Ectodermal cell (in vitro differentiated cells): ENCODE results near the gene RBFOX1.

Source experiments
- H3K27ac ChIP-seq: 2 replicates; pipeline ENCODE4 v1.7.0; 2013; ENCODE audit warnings: mild to moderate bottlenecking, low read depth, low read length; ENCODE audit not compliant: insufficient read depth, poor library complexity, severe bottlenecking
- H3K27me3 ChIP-seq: 2 replicates; pipeline ENCODE4 v1.7.0; 2013; ENCODE audit warnings: mild to moderate bottlenecking, low read length; ENCODE audit not compliant: insufficient read depth, control insufficient read depth, poor library complexity, severe bottlenecking
- H3K36me3 ChIP-seq: one replicate; pipeline ENCODE4 v1.7.0; 2013; ENCODE audit warnings: low read length; ENCODE audit not compliant: control insufficient read depth, insufficient read depth
- H3K4me1 ChIP-seq: one replicate; pipeline ENCODE4 v1.7.0; 2013; ENCODE audit warnings: low read length; ENCODE audit not compliant: control insufficient read depth, insufficient read depth
- H3K4me3 ChIP-seq: 2 replicates; pipeline ENCODE4 v1.7.0; 2013; ENCODE audit warnings: low read depth, low read length, control low read depth; ENCODE audit not compliant: insufficient read depth
- H3K9me3 ChIP-seq: 2 replicates; pipeline ENCODE4 v1.7.0; 2013; ENCODE audit warnings: mild to moderate bottlenecking, low read length, moderate library complexity; ENCODE audit not compliant: control insufficient read depth
- WGBS, 2 experiments: methylation state at CpG; one replicate each; pipeline ENCODE4 v1.1.7; 2013; ENCODE audit warnings: missing lambda C conversion rate in 2 of 2; 5-methylcytosine and 5-hydroxymethylcytosine counted together

Gene RBFOX1

DNA sequence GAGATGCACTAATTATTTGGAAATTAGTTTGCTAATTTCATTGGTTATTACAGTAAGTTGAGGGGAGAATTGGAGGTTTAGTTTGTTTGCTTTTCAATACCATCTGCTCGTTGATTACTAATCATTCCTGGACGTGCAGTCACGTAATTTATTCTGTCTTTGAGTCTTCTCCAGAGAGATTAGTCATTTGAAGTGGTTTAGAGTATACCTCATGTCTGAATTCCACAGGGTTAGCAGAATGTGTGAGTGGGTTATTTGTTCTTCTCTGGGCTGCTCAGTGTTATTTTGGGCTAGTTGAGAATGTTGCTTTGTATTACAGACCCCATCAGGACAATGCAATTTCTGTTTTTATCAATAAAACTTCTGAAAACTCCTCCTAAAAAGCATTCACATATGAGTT is 265.0 kb downstream of the RBFOX1 start:
- no peaks in the 10 kb centered on the region for H3K4me1 ChIP-seq
- H3K36me3 ChIP-seq, result no peaks in the 10 kb centered on the region
- H3K27ac ChIP-seq, result no peak overlapping the region
- no peak overlapping the region for H3K4me3 ChIP-seq
- H3K27me3 ChIP-seq, result no peaks in the 10 kb centered on the region
- H3K9me3 ChIP-seq, result no peaks in the 10 kb centered on the region
- 94% methylated on average over 3 of the region's 3 CpGs for WGBS, 2 experiments

GRCh38 chr16:7601100-7601499 is 268.5 kb downstream of the RBFOX1 start:
- no peaks in the 10 kb centered on the region for H3K36me3 ChIP-seq
- no peak overlapping the region for H3K27ac ChIP-seq
- WGBS, 2 experiments, result 89 to 98% methylated on average over 2 to 3 of the region's 3 CpGs
- no peaks in the 10 kb centered on the region for H3K4me1 ChIP-seq
- no peaks in the 10 kb centered on the region for H3K9me3 ChIP-seq
- H3K4me3 ChIP-seq, result no peak overlapping the region
- H3K27me3 ChIP-seq, result no peaks in the 10 kb centered on the region

GRCh38 chr16:7602291-7602950 is 269.8 kb downstream of the RBFOX1 start:
- no peaks in the 10 kb centered on the region for H3K9me3 ChIP-seq
- H3K27ac ChIP-seq, result no peak overlapping the region
- H3K27me3 ChIP-seq, result no peaks in the 10 kb centered on the region
- H3K4me1 ChIP-seq, result no peaks in the 10 kb centered on the region
- 78 to 80% methylated on average over 7 of the region's 7 CpGs for WGBS, 2 experiments
- no peak overlapping the region for H3K4me3 ChIP-seq
- H3K36me3 ChIP-seq, result no peaks in the 10 kb centered on the region

- H3K36me3 ChIP-seq, result no peaks in the 10 kb centered on the region
- H3K4me3 ChIP-seq, result no peak overlapping the region
- H3K27me3 ChIP-seq, result no peaks in the 10 kb centered on the region
- 84 to 87% methylated on average over 6 of the region's 6 CpGs for WGBS, 2 experiments
- no peak overlapping the region for H3K27ac ChIP-seq
- H3K4me1 ChIP-seq, result no peaks in the 10 kb centered on the region
- H3K9me3 ChIP-seq, result no peaks in the 10 kb centered on the region
Measured at GRCh38 chr16:7605812-7606211, 273.2 kb downstream of the RBFOX1 start.

DNA sequence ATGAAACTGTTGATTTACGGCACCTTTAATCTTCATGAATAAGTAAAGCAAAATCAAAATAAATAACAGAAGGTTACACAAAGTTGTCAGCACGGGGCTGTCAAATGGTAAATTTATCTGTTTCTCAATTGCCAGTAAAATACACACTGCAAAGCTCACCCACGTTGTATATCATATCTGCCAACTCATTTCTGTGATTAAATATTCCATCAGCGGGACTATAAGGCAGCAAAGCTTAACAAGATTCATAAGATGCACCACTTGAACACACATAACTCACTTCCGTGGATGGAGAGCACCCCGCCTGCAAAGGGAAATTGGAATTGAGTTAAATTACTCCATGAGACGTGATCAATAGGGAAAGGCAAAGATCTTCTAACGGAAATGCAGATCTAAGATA is 280.0 kb downstream of the RBFOX1 start:
- Histone ChIP-seq H3K4me1 (no peaks in the 10 kb centered on the region), H3K27me3 (no peaks in the 10 kb centered on the region), H3K4me3 (no peak overlapping the region), H3K36me3 (no peaks in the 10 kb centered on the region), H3K9me3 (no peaks in the 10 kb centered on the region), H3K27ac (no peak overlapping the region)
- WGBS, 2 experiments, result 90% methylated on average over 8 of the region's 8 CpGs

DNA sequence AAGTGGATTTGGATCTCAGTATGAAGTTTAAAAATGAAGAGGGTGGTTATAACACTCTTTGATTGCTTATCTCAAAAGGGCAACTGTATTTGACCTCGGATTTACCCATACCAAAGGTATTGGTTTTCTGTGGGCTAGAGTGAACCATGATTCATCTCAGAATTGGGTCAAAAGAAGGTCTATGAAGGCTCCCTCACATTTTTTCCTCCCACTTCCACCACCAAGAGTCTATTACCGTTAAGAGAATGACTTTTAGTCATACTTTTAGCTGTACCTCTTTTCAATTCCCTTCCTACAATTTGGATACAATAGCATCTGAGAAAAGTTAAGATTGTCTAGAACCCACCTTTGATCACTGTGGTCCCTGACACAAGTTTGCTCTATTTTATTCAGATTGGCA is 280.9 kb downstream of the RBFOX1 start:
- Histone ChIP-seq H3K9me3 (no peaks in the 10 kb centered on the region), H3K4me3 (no peak overlapping the region), H3K27me3 (no peaks in the 10 kb centered on the region), H3K36me3 (no peaks in the 10 kb centered on the region), H3K4me1 (no peaks in the 10 kb centered on the region), H3K27ac (no peak overlapping the region)
- WGBS, 2 experiments, result 90 to 96% methylated on average over 2 of the region's 2 CpGs

GRCh38 chr16:7614021-7614795 is 281.6 kb downstream of the RBFOX1 start:
- H3K4me1 ChIP-seq, result no peaks in the 10 kb centered on the region
- H3K27me3 ChIP-seq, result no peaks in the 10 kb centered on the region
- no peak overlapping the region for H3K27ac ChIP-seq
- no peak overlapping the region for H3K4me3 ChIP-seq
- H3K9me3 ChIP-seq, result no peaks in the 10 kb centered on the region
- 81 to 82% methylated on average over 7 of the region's 7 CpGs for WGBS, 2 experiments
- no peaks in the 10 kb centered on the region for H3K36me3 ChIP-seq

- Histone ChIP-seq H3K27me3 (no peaks in the 10 kb centered on the region), H3K4me3 (no peak overlapping the region), H3K36me3 (no peaks in the 10 kb centered on the region), H3K27ac (no peak overlapping the region), H3K9me3 (no peaks in the 10 kb centered on the region), H3K4me1 (no peaks in the 10 kb centered on the region)
- 96 to 98% methylated on average over 6 of the region's 6 CpGs for WGBS, 2 experiments
Measured at GRCh38 chr16:7615565-7615964, 282.9 kb downstream of the RBFOX1 start.

DNA sequence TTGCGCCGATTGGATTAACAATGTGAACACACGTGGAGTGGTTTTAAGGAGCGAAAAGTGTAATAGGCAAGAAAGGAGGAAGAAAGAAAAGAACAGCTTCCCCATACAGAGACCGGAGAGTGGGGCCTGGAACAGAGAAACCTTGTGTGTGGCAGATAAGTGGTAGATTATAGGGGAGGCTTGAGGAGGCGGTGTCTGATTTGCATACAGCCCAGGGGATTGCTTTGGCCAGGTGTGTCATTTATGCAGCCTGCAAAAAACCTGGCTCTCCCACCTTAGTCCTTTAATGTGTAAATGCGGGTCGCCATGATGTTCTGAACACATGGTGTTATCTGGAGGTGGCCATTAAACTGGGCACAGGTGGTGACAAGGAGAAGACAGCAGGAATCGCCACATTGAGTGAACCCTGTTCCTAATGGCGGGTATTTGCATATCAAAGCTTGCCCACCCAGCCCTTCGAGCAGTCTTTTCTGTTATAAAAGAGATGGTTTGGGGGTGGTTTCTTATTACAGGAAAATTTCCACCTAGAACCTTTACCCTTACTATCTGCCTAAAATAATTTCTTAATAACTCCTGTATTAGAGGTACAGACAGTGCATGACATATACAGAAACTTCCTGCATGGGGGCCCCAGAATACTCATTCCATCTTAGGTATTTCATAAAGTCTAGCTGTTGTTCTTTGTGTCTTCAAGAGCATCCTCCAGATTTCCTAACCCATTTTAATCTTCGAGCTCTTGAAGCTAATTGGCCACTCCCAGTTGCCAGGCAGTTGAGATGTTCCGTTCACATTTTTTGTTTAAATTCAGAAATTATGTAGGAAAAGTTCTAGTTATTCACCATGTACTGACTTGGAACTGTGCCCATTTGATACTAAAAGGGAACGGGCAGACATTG is 292.5 kb downstream of the RBFOX1 start:
- H3K27me3 ChIP-seq, result no peaks in the 10 kb centered on the region
- no peak overlapping the region for H3K27ac ChIP-seq
- H3K36me3 ChIP-seq, result no peaks in the 10 kb centered on the region
- H3K4me3 ChIP-seq, result no peak overlapping the region
- 90 to 91% methylated on average over 13 of the region's 14 CpGs for WGBS, 2 experiments
- no peaks in the 10 kb centered on the region for H3K9me3 ChIP-seq
- H3K4me1 ChIP-seq, result no peaks in the 10 kb centered on the region

GRCh38 chr16:7628981-7629380 is 296.3 kb downstream of the RBFOX1 start:
- Histone ChIP-seq H3K4me3 (no peak overlapping the region), H3K9me3 (no peaks in the 10 kb centered on the region), H3K4me1 (no peaks in the 10 kb centered on the region), H3K36me3 (no peaks in the 10 kb centered on the region), H3K27me3 (no peaks in the 10 kb centered on the region), H3K27ac (no peak overlapping the region)
- 92 to 94% methylated on average over 6 of the region's 6 CpGs for WGBS, 2 experiments
